ENCODE data around the gene ARRDC5.
"Not testable (repeated sequence)": the region's sequence is repeated elsewhere in the genome, so short reads cannot be mapped to it uniquely, and the experiment has no call there.

The ARRDC5 gene

GRCh38 chr19:4902796-4903195 is at the start of gene ARRDC5:
TSS of gene ARRDC5 (minus strand) at chr19:4902896. CDS start at chr19:4902825, 71 bp downstream.
- no peak for DNase-seq

GRCh38 chr19:4951656-4952055 is 49.0 kb upstream of the ARRDC5 start:
- DNase-seq, result no peak

- not testable (repeated sequence) for DNase-seq
These were observed 48.0 kb upstream of the ARRDC5 start for GRCh38 chr19:4950650-4951049.

GRCh38 chr19:4941638-4942169 is 39.0 kb upstream of the ARRDC5 start:
- DNase-seq, result not testable (repeated sequence)

- no peak for DNase-seq
These were observed 36.8 kb upstream of the ARRDC5 start for GRCh38 chr19:4939466-4939865.

GRCh38 chr19:4938461-4938860 is 35.8 kb upstream of the ARRDC5 start:
- not testable (repeated sequence) for DNase-seq

GRCh38 chr19:4937060-4937459 is 34.4 kb upstream of the ARRDC5 start:
- no peak for DNase-seq

GRCh38 chr19:4935444-4935843 is 32.7 kb upstream of the ARRDC5 start:
- DNase-seq, result no peak

- no peak for DNase-seq
These were observed 30.8 kb upstream of the ARRDC5 start for GRCh38 chr19:4933528-4933927.

GRCh38 chr19:4932711-4933110 is 30.0 kb upstream of the ARRDC5 start:
- no peak for DNase-seq

- no peak for DNase-seq
These were observed 28.0 kb upstream of the ARRDC5 start for GRCh38 chr19:4930664-4931063.

- DNase-seq, result no peak
These were observed 26.5 kb upstream of the ARRDC5 start for GRCh38 chr19:4929186-4929585.

GRCh38 chr19:4923276-4923747 is 20.6 kb upstream of the ARRDC5 start:
- no peak for DNase-seq

GRCh38 chr19:4922530-4923275 is 20.0 kb upstream of the ARRDC5 start:
- no peak for DNase-seq

GRCh38 chr19:4916292-4917082 is 13.8 kb upstream of the ARRDC5 start:
- DNase-seq, result no peak

GRCh38 chr19:4914736-4915501 is 12.2 kb upstream of the ARRDC5 start:
- peak; percentile 49 to 53 for DNase-seq

- DNase-seq, result no peak
These were observed 11.5 kb upstream of the ARRDC5 start for GRCh38 chr19:4913996-4914735.

- DNase-seq, result peak; percentile 67 to 69
These were observed 9.3 kb upstream of the ARRDC5 start for GRCh38 chr19:4911786-4912672.

- DNase-seq, result no peak
These were observed 8.6 kb upstream of the ARRDC5 start for GRCh38 chr19:4911314-4911713.

- DNase-seq, result no peak
These were observed 8.0 kb upstream of the ARRDC5 start for GRCh38 chr19:4910594-4911281.
